GM21529 (cell line): ENCODE measurements around the gene XIRP2.
"Not testable (repeated sequence)": the region's sequence is repeated elsewhere in the genome, so short reads cannot be mapped to it uniquely, and the experiment has no call there.

ENCODE experiments used
- ATAC-seq: cut with Tn5 transposase; IDR thresholded peaks from one replicate; pipeline ENCODE4 v1.9.1; 2021; ENCODE audit not compliant: unreplicated experiment

XIRP2 gene

DNA sequence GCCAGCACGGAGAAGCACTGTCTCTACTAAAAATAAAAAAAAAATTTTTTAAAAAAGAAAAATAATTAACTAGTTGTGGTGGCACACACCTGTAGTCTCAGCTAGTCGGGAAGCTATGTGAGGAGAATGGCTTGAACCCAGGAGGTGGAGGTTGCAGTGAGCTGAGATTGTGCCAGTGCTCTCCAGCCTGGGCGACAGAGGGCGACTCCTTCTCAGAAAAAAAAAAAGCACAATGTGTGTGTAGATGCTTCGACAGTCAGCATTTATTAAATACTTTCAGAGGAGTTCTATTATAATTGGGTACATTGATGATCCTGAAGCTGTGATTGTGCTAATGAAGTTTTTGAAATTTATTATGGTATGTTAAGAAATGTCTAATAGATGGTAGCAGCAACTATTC, 46.5 kb downstream of the XIRP2 start:
- no peak for ATAC-seq

DNA sequence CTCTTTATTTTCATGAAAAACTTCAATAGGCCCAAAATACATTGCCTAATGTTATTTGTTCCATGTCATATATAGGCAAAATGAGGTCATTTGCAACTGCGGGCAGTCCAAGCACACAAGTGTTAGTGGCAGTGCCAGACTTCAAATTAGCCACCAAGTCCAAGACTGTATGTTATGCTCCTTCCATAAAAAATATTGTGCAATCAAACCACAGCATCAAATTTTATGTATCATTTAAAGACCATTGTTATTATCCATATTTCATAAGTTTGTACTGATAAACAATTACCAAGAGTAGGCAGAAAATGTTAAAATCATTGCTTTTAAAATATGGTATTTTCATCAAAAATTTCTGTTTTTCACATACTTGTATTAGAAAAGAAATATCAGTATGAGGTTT, 54.1 kb downstream of the XIRP2 start:
- ATAC-seq: no peak

- no peak for ATAC-seq
Measured at GRCh38 chr2:166944909-166945308, 56.6 kb downstream of the XIRP2 start.

- no peak for ATAC-seq
Measured at GRCh38 chr2:166957686-166958085, 69.4 kb downstream of the XIRP2 start.

GRCh38 chr2:166958986-166959481, 70.8 kb downstream of the XIRP2 start:
- ATAC-seq: no peak

DNA sequence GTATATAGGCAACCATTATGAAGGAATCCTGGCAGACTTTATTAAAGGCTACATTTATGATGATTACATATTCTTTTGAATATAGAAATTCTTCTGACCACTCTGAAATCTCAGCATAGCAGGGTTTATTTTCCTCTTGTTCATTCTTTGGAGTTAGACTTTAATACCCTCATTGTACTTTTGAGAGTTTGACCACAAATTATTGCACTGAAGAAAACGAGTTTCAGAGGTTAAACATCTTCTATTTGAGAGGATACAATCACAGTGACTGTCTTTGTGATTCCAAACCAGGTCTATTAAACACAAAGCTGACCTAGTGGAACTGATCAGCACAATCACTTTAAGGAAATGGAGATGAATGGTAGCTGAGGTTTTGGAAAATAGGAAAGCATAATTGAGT, 71.3 kb downstream of the XIRP2 start:
- ATAC-seq: no peak

- no peak for ATAC-seq
Measured at GRCh38 chr2:166960702-166961270, 72.5 kb downstream of the XIRP2 start.

DNA sequence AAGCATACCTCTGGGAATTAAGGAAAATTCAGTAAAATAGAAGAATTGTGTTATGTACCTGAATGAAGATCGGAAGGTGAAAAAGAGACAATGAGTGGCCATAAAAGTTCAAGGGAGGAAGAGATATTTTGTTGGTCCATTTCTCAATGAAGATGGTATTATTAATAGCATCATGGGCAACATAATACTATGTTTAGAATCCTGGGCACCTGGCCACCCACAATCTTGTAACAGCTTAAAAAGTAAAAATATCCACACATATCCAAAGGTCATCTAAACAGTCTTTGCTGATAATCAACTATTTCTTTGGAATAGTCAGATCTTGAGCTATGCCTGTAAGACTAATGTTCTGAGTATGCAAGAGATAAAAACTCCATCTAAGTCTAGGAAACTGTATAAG, 73.7 kb downstream of the XIRP2 start:
- no peak for ATAC-seq

DNA sequence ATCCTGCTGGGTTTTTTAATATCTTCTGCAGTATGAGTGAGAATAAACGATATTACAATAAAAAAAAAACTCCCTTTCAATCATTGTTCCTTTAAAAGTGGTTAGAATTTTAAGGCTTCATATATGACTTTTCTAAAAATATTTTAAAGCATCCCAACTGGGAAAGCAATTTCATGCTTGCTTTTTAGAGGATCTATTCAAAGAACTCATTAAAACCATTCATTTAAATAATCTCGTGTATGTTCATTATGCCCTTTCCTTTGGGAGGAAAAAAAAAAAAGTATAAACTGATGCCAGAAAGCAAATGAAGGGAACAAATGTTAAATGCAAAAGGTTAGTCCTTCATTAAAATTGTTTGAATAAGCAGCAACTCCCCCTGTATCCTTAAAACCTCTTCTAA, 81.2 kb downstream of the XIRP2 start:
- ATAC-seq: no peak

GRCh38 chr2:166972002-166972401, 83.7 kb downstream of the XIRP2 start:
- no peak for ATAC-seq

GRCh38 chr2:166972418-166972817, 84.1 kb downstream of the XIRP2 start:
- ATAC-seq: no peak

GRCh38 chr2:166984188-166984587, 95.9 kb downstream of the XIRP2 start:
- ATAC-seq: no peak

GRCh38 chr2:166984797-166985196, 96.5 kb downstream of the XIRP2 start:
- no peak for ATAC-seq

DNA sequence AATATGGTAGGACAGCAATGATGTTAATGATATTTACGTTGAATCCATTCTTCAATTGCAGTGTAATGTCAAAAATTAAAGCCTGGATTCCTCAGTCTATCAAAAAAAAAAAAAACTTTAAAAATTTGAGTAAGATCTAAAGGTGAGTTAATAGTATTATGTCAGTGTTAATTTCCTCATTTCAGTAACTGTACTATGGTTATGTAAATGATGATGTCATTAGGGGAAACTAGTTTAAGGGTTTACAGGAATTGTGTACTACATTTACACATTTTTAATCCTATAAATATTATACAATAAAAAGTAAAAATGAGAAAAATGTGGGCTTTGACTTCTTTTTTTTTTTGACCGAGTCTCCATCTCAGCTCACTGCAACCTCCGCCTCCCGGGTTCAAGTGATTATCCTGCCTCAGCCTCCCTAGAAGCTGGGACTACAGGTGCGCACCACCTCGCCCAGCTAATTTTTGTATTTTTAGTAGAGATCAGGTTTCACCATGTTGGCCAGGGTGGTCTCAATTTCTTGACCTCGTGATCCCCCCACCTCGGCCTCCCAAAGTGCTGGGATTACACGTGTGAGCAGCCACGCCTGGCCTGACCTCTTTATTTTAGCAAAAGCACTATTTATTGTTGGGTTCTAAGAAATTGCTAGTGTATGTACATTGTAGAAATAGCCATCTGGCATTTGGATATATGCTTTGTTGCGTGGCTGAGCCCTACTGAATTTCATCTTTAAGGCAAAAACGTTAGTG, 106.5 kb downstream of the XIRP2 start:
- no peak for ATAC-seq

DNA sequence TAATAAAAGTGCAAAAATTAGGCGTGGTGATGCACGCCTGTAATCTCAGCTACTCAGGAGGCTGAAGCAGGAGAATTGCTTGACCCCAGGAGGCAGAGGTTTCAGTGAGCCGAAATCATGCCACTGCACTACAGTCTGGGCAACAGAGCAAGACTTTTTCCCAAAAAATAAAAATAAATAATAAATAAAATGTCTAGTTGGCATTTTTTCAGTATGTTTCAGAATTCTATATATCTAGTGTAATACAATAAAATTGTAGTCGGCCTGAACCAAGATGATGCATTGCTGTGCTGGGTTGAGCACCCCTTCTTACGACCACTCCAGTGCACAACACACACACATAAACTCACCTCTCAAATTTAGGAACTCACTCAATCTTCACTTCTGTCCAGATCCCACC, 108.2 kb downstream of the XIRP2 start:
- no peak for ATAC-seq

- no peak for ATAC-seq
Measured at GRCh38 chr2:167001165-167001564, 112.9 kb downstream of the XIRP2 start.

DNA sequence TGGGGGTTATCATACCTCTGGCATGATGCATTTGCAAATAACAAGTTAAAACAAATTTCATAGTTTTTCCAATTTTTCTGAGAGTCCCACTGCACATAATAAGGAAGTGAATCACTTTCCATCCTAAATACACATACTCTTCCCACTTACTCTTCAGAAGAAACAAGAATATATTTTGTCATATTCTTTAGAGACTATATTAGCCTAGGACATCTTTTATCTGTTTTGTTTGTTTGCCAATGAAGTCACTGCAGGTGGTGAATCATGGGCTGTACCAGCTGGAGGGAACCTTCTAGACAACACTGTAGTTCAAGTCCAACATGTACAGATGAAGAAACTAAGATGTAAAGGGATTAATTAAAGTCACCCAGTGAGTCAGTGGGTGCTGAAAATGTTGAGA, 116.8 kb downstream of the XIRP2 start:
- no peak for ATAC-seq

DNA sequence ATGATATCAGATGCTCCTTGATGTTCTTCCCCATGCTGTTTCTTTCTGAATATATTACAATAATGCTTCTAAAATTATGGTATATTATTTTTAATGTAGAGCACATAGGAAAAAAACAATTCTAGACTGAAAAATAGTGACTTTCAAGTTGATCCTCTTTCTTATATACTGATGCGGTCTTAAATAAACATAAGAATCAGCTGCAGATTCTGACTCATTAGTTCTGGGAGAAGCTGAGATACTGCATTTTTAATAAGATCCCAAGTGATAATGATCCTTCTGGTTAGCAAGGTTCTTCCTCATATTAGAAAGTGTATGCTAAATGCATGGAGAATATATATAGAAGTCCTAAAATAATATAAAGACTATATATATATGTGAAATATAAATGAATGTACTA, 124.9 kb downstream of the XIRP2 start:
- no peak for ATAC-seq

DNA sequence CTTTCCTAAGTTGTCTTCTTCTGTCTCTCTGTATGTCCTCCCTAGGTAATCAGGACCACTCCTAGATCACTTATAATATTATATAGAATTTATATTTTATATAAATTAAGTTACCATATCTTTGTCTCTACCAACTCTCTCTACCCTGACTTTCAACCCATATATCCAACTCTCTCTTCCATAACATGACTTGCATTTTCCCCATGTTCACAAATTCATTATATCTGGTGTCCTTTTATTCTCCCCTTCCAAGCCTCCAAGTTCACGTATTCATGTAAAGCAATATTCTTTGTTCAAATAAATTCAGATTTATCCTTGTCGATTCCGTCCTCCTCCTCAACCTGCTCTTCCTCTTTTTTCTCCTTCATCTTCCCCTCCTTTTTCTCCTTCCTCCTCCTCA, 127.5 kb downstream of the XIRP2 start:
- no peak for ATAC-seq

DNA sequence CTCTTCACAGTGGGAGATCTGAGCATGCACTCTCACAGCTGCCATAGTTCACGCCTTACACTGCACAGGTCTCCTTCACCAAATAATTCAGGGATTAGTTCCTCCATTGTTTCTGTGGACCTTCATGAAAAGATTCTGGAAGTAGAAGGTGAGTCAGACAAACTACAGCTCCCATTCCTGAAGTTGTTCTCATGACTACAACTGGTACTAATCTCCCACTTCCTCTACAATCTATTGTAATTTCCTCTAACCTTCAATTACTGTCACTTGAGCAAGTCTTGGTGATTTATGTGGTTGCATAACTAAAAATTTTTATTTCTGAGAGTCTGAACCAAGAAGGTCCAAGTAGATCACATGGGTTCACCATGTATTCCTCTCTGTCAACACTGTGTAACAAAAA, 128.7 kb downstream of the XIRP2 start:
- ATAC-seq: no peak

- ATAC-seq: no peak
Measured at GRCh38 chr2:167018590-167018989, 130.3 kb downstream of the XIRP2 start.

GRCh38 chr2:167028503-167028902, 140.2 kb downstream of the XIRP2 start:
- ATAC-seq: no peak

DNA sequence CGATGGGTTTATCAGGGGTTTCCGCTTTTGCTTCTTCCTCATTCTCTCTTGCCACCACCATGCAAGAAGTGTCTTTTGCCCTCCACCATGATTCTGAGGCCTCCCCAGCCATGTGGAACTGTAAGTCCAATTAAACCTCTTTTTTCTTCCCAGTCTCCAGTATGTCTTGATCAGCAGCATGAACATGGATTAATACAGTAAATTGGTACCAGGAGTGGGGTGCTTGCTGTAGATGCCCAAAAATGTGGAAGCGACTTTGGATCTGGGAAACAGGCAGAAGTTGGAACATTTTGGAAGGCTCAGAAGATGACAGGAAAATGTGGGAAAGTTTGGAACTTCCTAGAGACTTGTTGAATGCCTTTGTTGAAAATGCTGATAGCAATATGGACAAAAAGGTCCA, 146.7 kb downstream of the XIRP2 start:
- not testable (repeated sequence) for ATAC-seq
